Measurements from ENCODE around the gene DYSF.

Gene DYSF

DNA sequence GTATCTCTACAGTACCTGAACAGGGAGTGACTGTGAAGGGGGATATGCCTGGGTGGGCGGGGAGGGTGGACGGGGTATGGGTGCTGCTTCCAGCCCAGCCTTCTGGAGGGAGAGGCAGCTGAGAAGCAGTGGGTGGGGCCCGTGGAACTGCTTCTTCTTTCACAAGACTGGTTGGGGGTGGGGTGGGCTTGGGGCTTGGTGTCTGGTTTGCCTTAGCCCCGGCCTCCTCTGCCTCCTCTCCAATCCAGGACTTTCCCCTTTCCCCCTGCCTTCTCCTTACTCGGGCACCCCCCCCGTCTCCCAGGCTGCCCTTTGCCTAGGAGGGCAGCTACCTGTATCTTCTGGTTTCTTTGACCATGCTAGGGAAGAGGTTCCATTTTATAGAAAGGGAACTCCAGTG lies 233.4 kb downstream of the DYSF start:
- H3K27ac ChIP-seq (ENCODE audit: extremely low read depth, low read depth, low read length), result no peak overlapping the region
- POLR2A ChIA-PET, result no interaction called here

DNA sequence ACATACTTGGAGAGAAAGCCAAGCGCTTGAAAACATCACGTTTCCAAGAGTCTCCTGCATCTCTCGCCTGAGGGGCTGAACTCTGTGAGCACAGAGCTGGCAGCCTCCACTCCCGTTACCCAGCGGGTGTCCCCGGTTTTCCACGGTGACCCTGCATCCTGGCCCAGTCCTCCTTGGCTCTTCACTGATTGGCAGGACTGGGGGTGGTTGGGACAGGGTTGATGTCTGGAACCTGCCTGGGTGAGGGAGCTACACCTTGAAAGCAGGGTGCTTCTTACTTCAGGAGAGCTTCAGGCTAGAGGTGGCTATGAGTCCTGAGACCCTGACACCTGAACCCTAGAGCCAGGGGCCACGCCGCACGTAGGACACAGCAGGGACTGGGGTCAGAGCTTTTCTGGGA lies 234.1 kb downstream of the DYSF start:
- Histone ChIP-seq H3K4me1 (ENCODE audit: control insufficient read depth, insufficient read depth, low read length) (no peaks in the 10 kb centered on the region), H3K9me3 (ENCODE audit: control insufficient read depth, insufficient read depth, low read depth, low read length) (no peaks in the 10 kb centered on the region), H3K4me3 (ENCODE audit: low read depth, low read length) (no peak overlapping the region), H3K36me3 (ENCODE audit: control insufficient read depth in 2 of 2, insufficient read depth in 1 of 2, low read length in 2 of 2) (no peaks in the 10 kb centered on the region), H3K27ac (ENCODE audit: extremely low read depth, low read depth, low read length) (no peak overlapping the region)
- ChIA-PET CTCF (interaction anchor here (0.6 kb wide), 1 partner anchor 138 kb away, joined by 6 read pairs; no protein-coding TSS in a partner anchor), POLR2A (interaction anchor here (0.5 kb wide), 1 partner anchor 836 kb away, joined by 4 read pairs; no protein-coding TSS in a partner anchor)
- TF ChIP-seq, protein P1, sequence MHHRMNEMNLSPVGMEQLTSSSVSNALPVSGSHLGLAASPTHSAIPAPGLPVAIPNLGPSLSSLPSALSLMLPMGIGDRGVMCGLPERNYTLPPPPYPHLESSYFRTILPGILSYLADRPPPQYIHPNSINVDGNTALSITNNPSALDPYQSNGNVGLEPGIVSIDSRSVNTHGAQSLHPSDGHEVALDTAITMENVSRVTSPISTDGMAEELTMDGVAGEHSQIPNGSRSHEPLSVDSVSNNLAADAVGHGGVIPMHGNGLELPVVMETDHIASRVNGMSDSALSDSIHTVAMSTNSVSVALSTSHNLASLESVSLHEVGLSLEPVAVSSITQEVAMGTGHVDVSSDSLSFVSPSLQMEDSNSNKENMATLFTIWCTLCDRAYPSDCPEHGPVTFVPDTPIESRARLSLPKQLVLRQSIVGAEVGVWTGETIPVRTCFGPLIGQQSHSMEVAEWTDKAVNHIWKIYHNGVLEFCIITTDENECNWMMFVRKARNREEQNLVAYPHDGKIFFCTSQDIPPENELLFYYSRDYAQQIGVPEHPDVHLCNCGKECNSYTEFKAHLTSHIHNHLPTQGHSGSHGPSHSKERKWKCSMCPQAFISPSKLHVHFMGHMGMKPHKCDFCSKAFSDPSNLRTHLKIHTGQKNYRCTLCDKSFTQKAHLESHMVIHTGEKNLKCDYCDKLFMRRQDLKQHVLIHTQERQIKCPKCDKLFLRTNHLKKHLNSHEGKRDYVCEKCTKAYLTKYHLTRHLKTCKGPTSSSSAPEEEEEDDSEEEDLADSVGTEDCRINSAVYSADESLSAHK (tag by site-specific recombination; IDR thresholded peaks at IDR 0.05), result no peak
- TF ChIP-seq ZNF211 (tag by site-specific recombination; IDR thresholded peaks at IDR 0.05; ENCODE audit: low read depth) (no peak), ZNF785 (tag by site-specific recombination; IDR thresholded peaks at IDR 0.05) (no peak), SCRT1 (tag by site-specific recombination; IDR thresholded peaks at IDR 0.05; ENCODE audit: borderline replicate concordance) (no peak), ZNF37A (tag by site-specific recombination; IDR thresholded peaks at IDR 0.05) (no peak), ZNF629 (tag by site-specific recombination; IDR thresholded peaks at IDR 0.05) (no peak), ZNF514 (tag by site-specific recombination; IDR thresholded peaks at IDR 0.05) (no peak)
- TF ChIP-seq, protein P2, sequence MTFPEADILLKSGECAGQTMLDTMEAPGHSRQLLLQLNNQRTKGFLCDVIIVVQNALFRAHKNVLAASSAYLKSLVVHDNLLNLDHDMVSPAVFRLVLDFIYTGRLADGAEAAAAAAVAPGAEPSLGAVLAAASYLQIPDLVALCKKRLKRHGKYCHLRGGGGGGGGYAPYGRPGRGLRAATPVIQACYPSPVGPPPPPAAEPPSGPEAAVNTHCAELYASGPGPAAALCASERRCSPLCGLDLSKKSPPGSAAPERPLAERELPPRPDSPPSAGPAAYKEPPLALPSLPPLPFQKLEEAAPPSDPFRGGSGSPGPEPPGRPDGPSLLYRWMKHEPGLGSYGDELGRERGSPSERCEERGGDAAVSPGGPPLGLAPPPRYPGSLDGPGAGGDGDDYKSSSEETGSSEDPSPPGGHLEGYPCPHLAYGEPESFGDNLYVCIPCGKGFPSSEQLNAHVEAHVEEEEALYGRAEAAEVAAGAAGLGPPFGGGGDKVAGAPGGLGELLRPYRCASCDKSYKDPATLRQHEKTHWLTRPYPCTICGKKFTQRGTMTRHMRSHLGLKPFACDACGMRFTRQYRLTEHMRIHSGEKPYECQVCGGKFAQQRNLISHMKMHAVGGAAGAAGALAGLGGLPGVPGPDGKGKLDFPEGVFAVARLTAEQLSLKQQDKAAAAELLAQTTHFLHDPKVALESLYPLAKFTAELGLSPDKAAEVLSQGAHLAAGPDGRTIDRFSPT (tag by site-specific recombination; IDR thresholded peaks at IDR 0.05), result no peak

More for the DNA sequence above, 233.4 kb downstream of the DYSF start:
- Histone ChIP-seq H3K4me3 (ENCODE audit: low read depth, low read length) (no peak overlapping the region), H3K36me3 (ENCODE audit: control insufficient read depth in 2 of 2, insufficient read depth in 1 of 2, low read length in 2 of 2) (no peaks in the 10 kb centered on the region), H3K9me3 (ENCODE audit: control insufficient read depth, insufficient read depth, low read depth, low read length) (no peaks in the 10 kb centered on the region), H3K4me1 (ENCODE audit: control insufficient read depth, insufficient read depth, low read length) (no peaks in the 10 kb centered on the region)
- CTCF ChIA-PET, result no interaction called here
- TF ChIP-seq FEZF1 (tag by site-specific recombination; IDR thresholded peaks at IDR 0.05) (no peak), ZNF16 (tag by site-specific recombination; IDR thresholded peaks at IDR 0.05; ENCODE audit: low read depth) (no peak), ZSCAN23 (tag by site-specific recombination; IDR thresholded peaks at IDR 0.05) (no peak), ZNF184 (tag by site-specific recombination; IDR thresholded peaks at IDR 0.05) (no peak), ZNF132 (tag by site-specific recombination; IDR thresholded peaks at IDR 0.05; ENCODE audit: borderline replicate concordance) (no peak), ZFP37 (tag by site-specific recombination; IDR thresholded peaks at IDR 0.05) (no peak), ZBTB1 (tag by site-specific recombination; IDR thresholded peaks at IDR 0.05) (no peak), ZNF677 (tag by site-specific recombination; IDR thresholded peaks at IDR 0.05) (no peak), ZNF530 (tag by site-specific recombination; IDR thresholded peaks at IDR 0.05; ENCODE audit: low read depth) (no peak), ZNF223 (tag by site-specific recombination; IDR thresholded peaks at IDR 0.05) (no peak), ZSCAN16 (tag by site-specific recombination; IDR thresholded peaks at IDR 0.05) (no peak), ZNF654 (tag by site-specific recombination; IDR thresholded peaks at IDR 0.05; ENCODE audit: low read depth) (no peak)
- TF ChIP-seq, protein P3, sequence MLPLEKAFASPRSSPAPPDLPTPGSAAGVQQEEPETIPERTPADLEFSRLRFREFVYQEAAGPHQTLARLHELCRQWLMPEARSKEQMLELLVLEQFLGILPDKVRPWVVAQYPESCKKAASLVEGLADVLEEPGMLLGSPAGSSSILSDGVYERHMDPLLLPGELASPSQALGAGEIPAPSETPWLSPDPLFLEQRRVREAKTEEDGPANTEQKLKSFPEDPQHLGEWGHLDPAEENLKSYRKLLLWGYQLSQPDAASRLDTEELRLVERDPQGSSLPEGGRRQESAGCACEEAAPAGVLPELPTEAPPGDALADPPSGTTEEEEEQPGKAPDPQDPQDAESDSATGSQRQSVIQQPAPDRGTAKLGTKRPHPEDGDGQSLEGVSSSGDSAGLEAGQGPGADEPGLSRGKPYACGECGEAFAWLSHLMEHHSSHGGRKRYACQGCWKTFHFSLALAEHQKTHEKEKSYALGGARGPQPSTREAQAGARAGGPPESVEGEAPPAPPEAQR (tag by site-specific recombination; IDR thresholded peaks at IDR 0.05), result no peak
- TF ChIP-seq, protein P4, sequence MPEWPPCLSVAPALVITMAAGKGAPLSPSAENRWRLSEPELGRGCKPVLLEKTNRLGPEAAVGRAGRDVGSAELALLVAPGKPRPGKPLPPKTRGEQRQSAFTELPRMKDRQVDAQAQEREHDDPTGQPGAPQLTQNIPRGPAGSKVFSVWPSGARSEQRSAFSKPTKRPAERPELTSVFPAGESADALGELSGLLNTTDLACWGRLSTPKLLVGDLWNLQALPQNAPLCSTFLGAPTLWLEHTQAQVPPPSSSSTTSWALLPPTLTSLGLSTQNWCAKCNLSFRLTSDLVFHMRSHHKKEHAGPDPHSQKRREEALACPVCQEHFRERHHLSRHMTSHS (tag by site-specific recombination; IDR thresholded peaks at IDR 0.05), result no peak
- TF ChIP-seq, protein P5, sequence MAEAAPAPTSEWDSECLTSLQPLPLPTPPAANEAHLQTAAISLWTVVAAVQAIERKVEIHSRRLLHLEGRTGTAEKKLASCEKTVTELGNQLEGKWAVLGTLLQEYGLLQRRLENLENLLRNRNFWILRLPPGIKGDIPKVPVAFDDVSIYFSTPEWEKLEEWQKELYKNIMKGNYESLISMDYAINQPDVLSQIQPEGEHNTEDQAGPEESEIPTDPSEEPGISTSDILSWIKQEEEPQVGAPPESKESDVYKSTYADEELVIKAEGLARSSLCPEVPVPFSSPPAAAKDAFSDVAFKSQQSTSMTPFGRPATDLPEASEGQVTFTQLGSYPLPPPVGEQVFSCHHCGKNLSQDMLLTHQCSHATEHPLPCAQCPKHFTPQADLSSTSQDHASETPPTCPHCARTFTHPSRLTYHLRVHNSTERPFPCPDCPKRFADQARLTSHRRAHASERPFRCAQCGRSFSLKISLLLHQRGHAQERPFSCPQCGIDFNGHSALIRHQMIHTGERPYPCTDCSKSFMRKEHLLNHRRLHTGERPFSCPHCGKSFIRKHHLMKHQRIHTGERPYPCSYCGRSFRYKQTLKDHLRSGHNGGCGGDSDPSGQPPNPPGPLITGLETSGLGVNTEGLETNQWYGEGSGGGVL (tag by site-specific recombination; IDR thresholded peaks at IDR 0.05), result no peak
- TF ChIP-seq, protein P6, sequence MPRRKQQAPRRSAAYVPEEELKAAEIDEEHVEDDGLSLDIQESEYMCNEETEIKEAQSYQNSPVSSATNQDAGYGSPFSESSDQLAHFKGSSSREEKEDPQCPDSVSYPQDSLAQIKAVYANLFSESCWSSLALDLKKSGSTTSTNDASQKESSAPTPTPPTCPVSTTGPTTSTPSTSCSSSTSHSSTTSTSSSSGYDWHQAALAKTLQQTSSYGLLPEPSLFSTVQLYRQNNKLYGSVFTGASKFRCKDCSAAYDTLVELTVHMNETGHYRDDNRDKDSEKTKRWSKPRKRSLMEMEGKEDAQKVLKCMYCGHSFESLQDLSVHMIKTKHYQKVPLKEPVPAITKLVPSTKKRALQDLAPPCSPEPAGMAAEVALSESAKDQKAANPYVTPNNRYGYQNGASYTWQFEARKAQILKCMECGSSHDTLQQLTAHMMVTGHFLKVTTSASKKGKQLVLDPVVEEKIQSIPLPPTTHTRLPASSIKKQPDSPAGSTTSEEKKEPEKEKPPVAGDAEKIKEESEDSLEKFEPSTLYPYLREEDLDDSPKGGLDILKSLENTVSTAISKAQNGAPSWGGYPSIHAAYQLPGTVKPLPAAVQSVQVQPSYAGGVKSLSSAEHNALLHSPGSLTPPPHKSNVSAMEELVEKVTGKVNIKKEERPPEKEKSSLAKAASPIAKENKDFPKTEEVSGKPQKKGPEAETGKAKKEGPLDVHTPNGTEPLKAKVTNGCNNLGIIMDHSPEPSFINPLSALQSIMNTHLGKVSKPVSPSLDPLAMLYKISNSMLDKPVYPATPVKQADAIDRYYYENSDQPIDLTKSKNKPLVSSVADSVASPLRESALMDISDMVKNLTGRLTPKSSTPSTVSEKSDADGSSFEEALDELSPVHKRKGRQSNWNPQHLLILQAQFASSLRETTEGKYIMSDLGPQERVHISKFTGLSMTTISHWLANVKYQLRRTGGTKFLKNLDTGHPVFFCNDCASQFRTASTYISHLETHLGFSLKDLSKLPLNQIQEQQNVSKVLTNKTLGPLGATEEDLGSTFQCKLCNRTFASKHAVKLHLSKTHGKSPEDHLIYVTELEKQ (tag by site-specific recombination; IDR thresholded peaks at IDR 0.05; ENCODE audit: borderline replicate concordance), result no peak

Data from HEK293 (cell line).